ENCODE measurements around the gene B4GALT5.
"Not testable (repeated sequence)": the region's sequence is repeated elsewhere in the genome, so short reads cannot be mapped to it uniquely, and the experiment has no call there.

The B4GALT5 gene

DNA sequence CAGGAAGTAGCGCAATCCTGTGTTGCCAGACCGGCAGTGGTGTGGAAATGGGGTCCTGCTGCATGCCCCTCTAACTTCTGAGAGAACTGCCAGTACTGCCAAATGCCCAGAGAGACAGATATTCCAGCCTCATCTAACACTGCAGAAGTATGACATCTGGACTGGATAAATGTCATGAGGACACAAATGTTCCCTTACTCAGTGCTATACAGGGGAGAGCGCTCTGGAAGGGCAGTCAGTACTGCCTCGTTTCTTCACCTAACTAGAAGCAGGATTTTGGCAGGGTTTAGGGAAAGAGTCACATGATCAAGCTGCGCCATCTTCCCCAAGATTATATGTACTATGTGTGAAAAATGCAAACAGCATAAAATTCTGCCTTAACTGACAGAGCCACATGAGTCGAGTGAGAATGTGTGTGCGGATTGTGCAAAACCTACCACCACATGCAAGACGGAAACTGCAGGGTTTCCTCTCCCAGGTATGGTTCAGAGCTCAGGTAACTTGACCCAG is 59.7 kb downstream of the B4GALT5 start:
- no peak for DNase-seq

DNA sequence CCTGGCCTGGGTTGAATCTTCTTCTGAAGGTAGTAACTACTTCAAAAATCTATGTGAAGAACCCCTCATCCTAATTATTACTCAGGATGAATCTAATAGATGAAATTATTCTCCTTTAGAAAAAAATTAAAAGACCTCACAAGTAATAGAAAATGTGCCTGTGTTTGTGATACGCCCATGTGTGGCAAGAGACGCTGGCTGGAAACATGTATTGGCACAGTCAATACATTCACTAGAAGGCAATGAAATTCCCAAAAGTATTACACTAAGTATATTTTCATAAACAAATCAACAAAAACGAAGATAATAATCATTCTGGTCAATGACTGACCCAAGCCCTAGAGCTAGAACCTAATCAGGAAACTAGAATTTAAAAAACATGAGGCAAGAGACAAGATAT is 64.0 kb downstream of the B4GALT5 start:
- DNase-seq = no peak

DNA sequence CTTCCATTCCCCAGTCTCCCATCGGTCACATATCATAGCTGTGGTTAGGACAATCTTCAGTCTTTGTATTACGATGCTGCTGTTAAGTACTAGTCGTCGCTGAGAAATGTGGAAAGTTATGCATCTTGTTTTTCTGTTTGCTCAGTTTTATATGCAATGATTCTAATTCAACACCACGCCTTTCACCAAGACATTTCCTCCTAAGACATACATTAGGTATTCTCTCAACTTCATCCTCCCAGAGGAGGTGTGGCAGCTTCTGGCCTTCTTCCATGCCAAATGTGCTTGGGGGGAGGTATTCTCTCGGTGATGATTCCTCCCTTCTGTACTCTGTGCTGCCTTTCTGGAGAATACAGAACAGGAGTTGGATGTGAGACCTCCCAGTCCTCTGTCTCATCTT is 66.1 kb downstream of the B4GALT5 start:
- DNase-seq = no peak

DNA sequence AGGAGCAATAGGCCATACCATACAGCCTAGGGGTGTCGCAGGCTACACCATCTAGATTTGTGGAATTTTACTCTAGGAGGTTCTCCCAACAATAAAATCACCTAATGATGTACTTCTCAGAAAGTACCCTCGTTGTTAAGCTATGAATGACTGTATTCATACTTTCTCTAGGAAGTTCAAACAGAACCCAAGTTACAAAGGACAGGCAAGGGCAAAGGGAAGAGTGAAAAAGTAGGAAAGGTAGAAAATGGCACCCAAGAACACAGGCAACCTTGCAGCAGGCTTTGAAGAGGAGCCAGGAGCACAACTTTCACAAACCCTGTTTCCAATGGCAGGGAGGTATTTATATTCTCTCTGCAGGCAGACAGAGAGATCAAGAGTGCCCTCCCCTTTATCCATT is 67.2 kb downstream of the B4GALT5 start:
- DNase-seq = no peak

DNA sequence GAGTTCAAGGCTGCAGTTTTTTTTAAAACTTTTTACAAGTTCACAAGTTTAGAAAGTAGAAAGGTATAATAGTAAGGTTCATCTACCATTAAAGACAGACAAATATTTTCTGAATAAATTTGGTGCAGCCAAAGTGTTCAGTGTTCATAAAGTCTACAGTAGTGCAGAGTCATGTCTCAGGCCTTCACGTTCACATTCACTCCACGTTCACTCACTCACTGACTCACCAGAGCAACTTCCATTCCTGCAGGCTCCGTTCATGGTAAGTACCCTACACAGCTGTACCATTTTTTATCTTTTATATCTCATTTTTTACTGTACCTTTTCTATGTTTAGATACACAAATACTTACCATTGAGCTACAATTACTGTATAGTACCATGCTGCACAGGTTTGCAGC is 67.6 kb downstream of the B4GALT5 start:
- no peak for DNase-seq

DNA sequence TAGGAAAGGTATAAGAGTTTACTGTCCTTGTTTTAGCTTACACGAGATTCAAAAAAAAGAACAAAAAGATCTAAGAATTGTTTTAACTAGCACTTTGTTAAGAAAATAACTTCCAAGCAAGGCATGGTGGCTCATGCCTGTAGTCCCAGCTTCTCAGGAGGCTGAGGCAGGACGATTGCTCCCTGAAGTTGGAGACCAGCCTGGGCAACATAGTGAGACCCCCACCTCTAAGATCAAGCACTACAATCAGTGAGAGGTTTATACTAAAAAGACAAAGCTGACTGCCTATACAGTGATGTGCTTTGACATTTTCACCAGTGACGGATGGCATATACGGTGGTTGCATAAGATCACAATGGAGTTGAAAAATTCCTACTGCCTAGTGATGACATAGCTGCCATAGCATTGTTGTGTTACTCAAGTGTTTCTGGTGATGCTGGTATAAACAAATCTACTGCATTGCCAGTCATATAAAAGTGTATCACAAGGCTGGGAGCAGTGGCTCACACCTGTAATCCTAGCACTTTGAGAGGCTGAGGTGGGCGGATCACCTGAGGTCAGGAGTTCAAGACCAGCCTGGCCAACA is 68.6 kb downstream of the B4GALT5 start:
- no peak for DNase-seq

DNA sequence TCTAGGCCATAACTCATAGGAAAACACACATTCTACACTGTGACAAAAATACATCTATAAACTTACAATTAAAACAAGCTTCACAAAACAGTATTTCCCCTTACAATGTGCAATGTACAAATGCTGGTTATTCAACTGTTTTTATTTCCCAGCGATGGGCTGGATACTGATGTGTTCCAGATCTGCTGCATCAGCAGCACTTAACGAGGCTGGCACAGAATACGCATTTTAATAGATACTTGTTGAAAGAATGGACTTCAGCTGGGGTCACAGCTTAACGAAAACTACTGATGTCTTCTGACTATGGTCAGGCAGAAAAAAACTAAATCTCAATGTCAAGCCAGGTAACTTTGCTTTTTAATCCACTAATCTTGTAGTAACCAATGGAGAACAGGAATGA is 70.9 kb downstream of the B4GALT5 start:
- no peak for DNase-seq

DNA sequence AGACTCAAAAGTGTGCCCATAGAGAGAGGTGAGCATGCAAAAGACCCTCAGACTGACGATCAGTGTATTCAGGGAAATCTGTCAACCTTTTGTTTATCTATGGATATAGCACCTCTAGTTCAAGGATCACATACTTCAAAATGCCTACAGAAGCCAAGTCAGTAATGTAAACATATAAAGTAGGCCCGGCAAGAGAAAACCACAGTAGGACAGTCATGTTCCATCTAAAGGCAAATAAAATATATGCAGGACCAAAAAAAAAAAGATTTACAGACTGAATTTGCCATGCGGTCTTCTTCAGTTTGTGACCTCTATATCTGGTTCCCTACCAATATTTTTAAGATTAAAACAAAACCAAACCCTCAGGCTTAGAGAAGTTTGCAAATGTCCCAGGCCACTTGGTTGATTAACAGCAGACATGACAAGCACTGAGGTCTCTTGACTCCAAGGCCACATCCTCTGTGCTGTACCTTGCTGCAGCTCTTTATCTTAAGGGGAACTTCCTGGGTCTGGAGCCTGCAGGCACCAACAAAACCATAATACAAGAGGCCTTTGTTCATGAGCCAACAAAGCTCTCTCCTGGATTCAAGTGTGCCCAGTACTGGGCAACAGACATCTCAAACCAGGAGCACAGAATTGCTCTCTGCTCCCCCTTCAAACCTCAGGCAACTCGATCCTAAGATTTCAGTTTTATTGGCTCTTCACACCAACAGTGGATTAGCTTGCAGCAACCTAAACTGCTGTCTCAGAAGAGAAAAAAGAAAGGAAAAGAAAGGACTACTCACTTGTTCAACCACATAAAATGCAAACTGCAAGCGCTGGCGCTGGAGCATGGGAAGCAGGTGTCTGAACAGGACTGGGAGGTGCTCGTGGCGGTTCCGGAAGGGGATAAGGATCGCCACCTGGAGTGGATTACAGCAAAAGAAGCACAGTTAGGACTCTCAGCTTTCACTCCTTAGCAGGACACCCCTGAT is 71.7 kb downstream of the B4GALT5 start:
- peak; percentile 64 for DNase-seq

DNA sequence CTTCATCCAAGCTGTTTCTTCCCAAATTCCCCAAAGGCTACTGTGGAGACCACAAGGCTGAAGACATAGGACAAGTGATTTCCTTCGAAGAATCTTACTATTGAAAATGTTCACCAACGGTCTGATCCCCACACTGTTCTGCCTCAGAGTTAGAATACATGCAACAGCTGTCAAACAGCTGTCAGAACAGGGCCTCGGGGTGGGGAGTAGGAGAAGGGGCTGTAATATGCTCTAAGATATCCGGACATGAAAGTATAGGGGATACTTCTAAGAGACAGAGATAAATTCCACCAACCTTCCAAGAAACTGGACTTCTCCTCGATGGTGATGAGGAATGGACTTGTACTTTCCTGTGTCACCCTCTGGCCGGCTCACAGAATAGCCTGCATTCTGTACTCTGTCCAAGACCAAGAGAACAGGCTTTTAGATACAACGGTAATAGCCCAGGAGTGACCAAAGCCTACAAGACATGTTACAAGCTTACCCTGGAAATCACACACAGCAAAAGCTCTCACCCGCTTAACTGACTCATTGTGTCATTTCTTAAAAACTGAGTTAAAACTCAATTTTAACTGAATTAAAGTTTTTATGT is 76.5 kb downstream of the B4GALT5 start:
- DNase-seq = no peak

DNA sequence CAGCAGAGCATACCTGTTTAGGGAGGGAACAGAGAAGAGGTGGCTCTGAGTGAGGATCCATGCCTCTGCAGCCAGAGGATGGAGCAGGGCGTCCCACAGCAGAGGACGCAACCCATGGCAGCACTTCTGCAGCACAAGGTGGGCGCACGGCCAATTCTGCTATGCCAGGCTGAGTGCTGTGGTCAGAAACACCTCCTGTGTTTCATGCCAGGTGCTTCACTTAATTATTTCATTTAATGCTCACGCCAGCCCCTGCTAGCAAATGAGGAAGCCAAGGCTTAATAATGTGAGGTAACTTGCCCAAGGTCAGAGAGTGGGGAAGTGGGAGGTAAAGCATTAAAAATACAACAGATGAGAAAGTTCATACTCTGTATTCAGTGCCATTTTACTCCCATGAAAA is 77.2 kb downstream of the B4GALT5 start:
- DNase-seq = peak; percentile 84

DNA sequence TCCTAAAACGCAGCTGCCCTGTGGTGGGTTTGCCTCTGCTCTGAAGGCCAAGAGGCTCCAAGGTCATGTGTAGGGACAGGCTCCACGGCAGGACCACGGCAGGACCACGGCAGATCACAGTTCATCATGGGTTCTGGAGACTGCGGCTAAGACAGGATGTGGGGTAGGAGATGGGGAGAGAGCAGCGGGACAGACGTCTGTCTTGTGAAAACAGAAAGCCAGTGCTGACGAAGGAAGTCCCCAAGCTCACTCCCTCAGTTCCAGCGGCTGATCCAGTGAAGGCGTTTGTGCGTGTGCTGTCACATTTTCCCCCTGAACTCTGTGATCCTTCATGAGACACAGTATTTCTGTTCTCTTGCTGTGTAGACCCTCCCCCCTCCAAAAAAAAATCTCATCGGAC is 77.8 kb downstream of the B4GALT5 start:
- no peak for DNase-seq

DNA sequence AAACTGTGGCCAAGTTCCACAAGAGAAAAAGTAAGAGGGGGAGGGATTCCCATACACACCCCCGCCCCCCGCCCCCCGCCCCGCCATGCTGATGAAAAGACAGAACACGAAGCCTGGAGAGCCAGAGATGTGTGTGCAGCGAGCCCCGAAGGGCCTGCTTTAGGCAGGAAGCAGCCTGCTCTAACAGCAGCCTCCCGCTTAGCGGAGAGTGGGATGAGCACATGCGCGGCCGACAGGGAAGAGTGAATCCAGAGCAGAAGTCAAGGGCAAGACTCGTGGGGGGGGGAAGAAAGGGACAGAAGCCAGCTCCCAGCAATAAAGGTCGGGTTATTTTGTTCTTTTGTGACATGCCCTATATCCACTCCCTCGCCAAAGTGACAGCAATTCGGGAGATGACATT is 78.5 kb downstream of the B4GALT5 start:
- no peak for DNase-seq

DNA sequence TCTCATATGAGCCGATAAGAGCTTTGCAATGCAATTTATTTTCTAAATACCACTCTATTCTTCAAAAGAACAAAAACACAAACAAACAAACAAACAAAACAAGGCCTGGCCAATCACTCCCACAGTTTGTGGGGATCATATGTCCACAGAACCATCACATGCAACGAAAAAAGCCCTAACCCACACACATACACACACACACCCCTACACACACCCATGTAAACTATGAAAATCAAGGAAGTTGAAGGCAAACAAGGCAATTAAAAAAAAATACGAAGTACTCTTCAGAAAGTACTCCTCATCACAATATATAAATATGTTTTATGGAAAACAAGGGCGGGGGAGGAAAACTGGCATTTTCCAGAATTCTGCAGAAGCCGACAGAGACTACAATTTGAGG is 79.6 kb downstream of the B4GALT5 start:
- DNase-seq = no peak

DNA sequence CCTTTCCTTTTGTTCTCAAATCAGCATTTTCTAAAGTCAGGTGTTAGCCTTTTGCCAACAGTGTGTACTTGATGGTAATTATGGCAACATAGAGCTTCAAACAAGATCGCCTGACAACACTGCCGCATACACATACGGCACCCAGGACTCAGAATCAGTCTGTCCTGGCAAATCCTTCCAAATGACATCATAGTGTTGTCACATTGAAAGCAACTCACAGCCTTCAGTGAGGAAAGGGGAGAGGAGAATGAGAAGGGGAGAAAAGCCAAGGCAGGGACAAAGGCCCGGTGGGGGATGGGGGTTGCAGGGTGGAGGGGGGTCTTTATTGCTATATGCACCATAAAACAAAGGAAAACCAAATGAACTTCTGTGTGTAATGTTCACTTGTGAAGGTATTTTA is 80.0 kb downstream of the B4GALT5 start:
- no peak for DNase-seq

DNA sequence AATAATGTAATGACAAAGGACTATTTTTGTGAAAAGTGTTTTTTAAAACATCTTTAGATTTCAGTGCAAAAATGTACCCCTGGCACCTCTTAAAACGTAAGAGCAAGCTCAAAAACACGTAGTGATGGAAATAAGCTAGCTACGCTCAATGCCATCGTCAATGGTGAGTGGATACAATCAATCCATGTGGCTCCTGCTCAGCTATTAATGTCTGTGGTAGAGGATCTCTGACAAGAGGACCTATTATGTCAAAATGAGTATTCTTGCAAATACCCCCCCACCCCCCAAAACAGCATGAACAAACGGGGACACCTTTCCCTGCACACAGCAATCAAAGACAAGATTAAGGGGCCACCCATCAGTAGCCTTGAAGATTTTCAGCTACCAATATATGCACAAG is 80.7 kb downstream of the B4GALT5 start:
- no peak for DNase-seq

DNA sequence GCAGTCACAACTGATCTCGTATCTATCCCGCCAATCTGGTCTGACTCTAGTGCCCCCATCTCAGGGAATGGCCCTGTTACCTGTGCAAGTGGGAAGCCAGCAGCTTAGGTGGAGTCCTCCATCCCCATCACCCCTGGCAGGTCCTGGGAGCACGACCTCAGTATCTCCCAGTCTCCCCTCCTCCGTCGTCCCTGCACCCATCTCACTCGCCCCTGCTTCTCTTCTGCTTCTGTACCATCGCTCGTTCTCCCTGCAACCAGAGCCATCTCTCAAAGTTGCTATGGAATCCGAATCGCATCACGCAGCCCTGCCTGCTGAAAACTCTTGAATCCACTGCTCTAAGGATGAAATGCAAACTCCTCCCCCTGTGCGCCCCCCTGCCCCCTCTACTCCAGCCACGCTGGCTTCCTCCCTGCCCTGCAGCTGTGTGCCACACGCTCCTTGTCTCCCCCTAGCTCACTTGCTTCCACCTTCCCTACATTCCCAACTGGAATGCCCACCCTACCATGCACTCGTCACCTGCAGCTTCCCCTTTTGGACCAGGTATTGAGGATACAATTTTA is 81.7 kb downstream of the B4GALT5 start:
- no peak for DNase-seq

DNA sequence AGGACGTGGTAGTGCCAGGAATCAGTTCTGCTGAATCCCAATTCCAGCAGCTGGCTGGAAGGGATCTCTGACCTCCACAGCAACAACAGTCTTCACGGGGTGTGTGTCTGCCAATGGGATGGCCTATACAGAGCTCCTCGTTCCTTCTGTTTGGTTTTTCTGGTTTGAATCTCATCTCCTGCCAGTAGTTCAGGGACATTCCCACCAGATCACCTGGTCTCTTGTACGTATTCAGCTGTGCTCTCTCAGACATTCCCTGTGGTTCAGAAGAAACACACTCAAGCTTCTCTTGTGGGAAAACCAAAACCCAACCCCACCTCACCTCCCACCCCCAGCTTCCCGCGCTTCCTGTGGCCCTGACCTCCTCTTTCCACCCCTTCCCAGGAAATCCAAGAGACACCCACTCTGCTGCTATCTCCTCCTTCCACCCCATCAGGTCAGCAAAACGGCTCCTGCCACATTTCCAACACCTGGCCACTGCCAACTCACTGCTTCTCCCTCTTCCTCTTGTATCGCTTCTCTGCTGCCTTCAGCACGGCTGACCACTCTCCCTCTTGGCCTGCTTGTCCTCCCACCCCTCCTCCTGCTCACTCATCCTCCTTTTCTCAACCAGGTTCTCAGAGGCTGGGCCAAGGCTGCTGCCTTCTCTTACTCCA is 82.5 kb downstream of the B4GALT5 start:
- DNase-seq = no peak

DNA sequence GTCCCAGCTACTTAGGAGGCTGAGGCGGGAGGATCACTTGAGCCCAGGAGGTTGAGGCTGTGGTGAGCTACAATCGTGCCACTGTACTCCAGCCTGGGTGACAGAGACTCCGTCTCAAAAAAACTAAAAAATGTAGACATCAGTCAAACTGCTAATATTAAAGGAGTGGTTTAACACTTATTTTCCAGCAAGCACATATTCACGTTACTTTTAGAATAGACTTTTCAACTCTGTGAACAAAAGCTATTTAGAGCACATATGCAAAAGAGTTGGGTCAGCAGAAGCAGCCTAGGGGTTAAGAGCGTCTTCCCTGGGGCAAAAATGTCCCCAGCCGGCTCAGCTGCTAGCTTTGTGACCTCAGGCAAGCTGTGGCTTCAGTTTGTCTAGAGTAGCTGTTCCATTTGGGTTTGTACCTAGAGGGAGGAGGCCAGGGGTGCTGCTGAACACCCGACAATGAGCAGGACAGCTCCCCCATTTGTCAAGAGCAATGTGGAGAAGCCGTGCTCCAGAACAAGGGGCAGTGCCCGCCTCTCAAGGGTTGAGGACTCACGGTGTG is 83.2 kb downstream of the B4GALT5 start:
- DNase-seq = no peak

DNA sequence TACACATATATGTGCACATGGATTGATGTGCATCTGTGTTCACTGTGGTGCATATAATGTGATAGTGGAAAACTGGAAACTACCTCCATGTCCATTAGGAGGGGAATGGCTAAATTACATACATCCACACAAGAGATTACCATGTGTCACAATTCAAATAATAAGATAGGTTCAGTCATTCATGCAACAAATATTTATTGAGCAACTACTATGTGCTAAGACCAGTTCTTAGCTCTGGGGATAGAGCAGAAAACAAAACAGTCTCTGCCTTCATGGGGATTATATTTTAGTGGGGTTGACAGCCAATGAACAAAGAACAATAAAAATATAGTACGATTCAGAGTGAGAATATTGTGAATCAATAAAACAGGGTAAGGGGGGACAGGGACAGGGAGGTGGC is 84.1 kb downstream of the B4GALT5 start:
- DNase-seq = no peak

DNA sequence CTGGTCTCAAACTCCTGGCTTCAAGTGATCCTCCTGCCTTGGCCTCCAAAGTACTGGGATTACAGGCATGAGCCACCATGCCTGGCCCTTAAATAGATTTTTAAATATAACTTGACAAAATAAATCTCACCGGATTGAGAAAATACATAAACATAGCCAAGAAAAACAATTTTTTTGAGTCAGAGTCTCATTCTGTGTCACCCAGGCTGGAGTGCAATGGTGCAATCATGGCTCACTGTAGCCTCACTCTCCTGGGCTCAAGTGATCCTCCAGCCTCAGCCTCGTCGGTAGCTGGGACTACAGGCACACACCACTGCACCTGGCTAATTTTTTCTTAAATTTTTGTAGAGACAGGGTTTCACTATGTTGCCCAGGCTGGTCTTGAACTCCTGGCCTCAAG is 85.4 kb downstream of the B4GALT5 start:
- DNase-seq = not testable (repeated sequence)

DNA sequence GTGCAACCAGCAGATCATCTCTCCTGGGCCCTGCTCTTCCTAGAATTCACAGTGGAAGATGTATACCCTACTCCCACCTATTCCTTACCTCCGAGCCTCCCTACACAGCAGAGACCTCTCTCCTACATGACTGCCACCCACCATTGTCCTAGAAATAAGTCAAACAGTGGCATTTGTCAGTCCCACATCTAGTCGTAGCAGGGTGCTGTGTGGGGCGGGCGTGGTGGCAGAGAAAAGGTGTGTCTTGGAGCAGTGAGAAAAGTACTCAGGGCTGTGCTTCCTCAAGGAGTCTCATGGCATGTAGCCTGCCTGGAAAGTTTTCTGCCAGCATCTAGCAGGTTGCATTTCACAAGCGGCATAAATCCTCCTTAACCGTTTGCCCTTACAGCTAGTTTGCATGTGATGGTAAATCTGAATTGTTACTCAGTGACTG is 86.3 kb downstream of the B4GALT5 start:
- no peak for DNase-seq

DNA sequence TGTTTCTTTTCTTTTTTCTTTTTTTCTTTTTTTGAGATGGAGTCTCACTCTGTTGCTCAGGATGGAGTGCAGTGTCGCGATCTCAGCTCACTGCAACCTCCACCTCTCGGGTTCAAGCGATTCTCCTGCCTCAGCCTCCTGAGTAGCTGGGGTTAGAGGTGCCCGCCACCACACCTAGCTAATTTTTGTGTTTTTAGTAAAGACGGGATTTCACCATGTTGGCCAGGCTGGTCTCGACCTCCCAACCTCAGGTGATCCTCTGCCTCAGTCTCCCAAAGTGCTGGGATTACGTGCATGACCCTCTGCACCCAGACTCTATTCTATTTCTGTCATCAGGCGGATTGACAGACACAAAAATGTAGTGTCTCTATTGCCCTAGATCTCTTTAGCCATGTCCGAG is 88.7 kb downstream of the B4GALT5 start:
- not testable (repeated sequence) for DNase-seq

DNA sequence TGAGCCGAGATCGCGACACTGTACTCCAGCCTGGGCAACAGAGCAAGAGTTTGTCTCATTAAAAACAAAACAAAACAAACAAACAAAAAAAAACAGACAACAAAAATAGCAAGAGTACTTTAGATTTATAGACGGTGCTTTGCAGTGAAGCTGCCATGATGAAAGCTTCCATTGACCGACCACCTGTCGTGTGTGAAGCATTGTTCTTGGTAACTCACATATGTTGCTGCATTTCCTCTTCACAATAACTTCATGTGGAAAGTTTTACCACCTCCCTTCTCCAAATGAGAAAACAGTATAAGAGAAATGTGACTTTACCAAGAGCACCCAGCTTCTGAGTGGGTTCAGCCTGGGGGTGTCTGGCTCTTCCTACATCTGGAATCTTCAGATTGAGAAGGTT is 89.4 kb downstream of the B4GALT5 start:
- no peak for DNase-seq
